MCF 10A (cell line): Measurements from ENCODE around the gene LRP10. TPM values are rescaled to one million over a fixed set of nuclear protein-coding genes. Genes with fewer than 3 reads are reported as not detected.

ENCODE experiments used
- Bru-seq: library from RNA; stranded (reverse); fragments of 400-500 nt; gene quantifications from one replicate; lab custom pipeline; 2021; lab: Mats Ljungman, UMichigan
- BruChase-seq, 2 experiments: library from RNA; stranded (reverse); fragments of 400-500 nt; gene quantifications; one replicate each; lab custom pipeline; 2021; lab: Mats Ljungman, UMichigan
- BruUV-seq: library from RNA; stranded (reverse); fragments of 400-500 nt; replicated peaks from 2 replicates; lab custom pipeline; 2021; lab: Mats Ljungman, UMichigan
- CTCF ChIA-PET: fragments of 300-600 bp; sonication (Branson Sonifier 250); formaldehyde crosslinking; extraction: SDS; loops from one replicate; lab custom pipeline; 2021; ENCODE audit warnings: antibody characterized with exemption, inconsistent platforms; lab: Yijun Ruan, JAX
- POLR2A ChIA-PET: fragments of 300-600, 350-650 bp; sonication (Branson Sonifier 250); formaldehyde crosslinking; extraction: SDS; loops from one replicate; lab custom pipeline; 2020; ENCODE audit warnings: antibody characterized with exemption, inconsistent platforms; lab: Yijun Ruan, JAX
- DNase-seq: peaks from one replicate; pipeline ENCODE4 v3.0.0-alpha.2; 2018; ENCODE audit not compliant: unreplicated experiment
- H3K27ac Mint-ChIP-seq: one replicate; pipeline ENCODE4 v1.8.0; 2022; ENCODE audit warnings: mild to moderate bottlenecking, low read depth, mixed read lengths; ENCODE audit not compliant: unreplicated experiment
- H3K27me3 Mint-ChIP-seq: one replicate; pipeline ENCODE4 v1.8.0; 2022; ENCODE audit warnings: mixed read lengths; ENCODE audit not compliant: insufficient read depth, unreplicated experiment
- H3K36me3 Mint-ChIP-seq: one replicate; pipeline ENCODE4 v1.8.0; 2022; ENCODE audit warnings: mild to moderate bottlenecking, moderate library complexity, mixed read lengths; ENCODE audit not compliant: insufficient read depth, unreplicated experiment
- H3K4me1 Mint-ChIP-seq: one replicate; pipeline ENCODE4 v1.8.0; 2022; ENCODE audit warnings: mixed read lengths; ENCODE audit not compliant: insufficient read depth, unreplicated experiment
- H3K4me3 Mint-ChIP-seq: one replicate; pipeline ENCODE4 v1.8.0; 2022; ENCODE audit warnings: mild to moderate bottlenecking, moderate library complexity, mixed read lengths; ENCODE audit not compliant: unreplicated experiment
- H3K9me3 Mint-ChIP-seq: one replicate; pipeline ENCODE4 v1.8.0; 2022; ENCODE audit warnings: mixed read lengths; ENCODE audit not compliant: unreplicated experiment
- CTCF ChIP-seq: fragments of 200-600 bp; IDR thresholded peaks from one replicate; pipeline ENCODE4 v1.8.0; 2022; ENCODE audit warnings: antibody characterized with exemption, mild to moderate bottlenecking; ENCODE audit not compliant: unreplicated experiment
- intact Hi-C: fragments of 100-400 bp; cut with micrococcal nuclease; formaldehyde crosslinking; loops from 2 replicates; pipeline ENCODE4 v1.14.1; 2022
- long read RNA-seq: library from polyadenylated mRNA; stranded (forward); transcript quantifications from one replicate; pipeline ENCODE4 v2.0.0, GENCODE V29; 2022
- total RNA-seq: library from RNA; stranded (reverse); gene quantifications from 2 replicates; pipeline ENCODE4 v1.2.3, GENCODE V29; 2022

Gene LRP10, protein sequence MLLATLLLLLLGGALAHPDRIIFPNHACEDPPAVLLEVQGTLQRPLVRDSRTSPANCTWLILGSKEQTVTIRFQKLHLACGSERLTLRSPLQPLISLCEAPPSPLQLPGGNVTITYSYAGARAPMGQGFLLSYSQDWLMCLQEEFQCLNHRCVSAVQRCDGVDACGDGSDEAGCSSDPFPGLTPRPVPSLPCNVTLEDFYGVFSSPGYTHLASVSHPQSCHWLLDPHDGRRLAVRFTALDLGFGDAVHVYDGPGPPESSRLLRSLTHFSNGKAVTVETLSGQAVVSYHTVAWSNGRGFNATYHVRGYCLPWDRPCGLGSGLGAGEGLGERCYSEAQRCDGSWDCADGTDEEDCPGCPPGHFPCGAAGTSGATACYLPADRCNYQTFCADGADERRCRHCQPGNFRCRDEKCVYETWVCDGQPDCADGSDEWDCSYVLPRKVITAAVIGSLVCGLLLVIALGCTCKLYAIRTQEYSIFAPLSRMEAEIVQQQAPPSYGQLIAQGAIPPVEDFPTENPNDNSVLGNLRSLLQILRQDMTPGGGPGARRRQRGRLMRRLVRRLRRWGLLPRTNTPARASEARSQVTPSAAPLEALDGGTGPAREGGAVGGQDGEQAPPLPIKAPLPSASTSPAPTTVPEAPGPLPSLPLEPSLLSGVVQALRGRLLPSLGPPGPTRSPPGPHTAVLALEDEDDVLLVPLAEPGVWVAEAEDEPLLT
- total RNA-seq (71.0 and 83.1 TPM in 2 replicates), Bru-seq, nascent RNA (percentile 70 among the genes with signal in this experiment), BruChase-seq, experiment 1, labeled RNA remaining after a 6-hour chase (percentile 96 among the genes with signal in this experiment), BruChase-seq, experiment 2, labeled RNA remaining after a 2-hour chase (percentile 84 among the genes with signal in this experiment)
- long read RNA-seq, full-length matches to known transcripts: 165 of 198 reads
- long read RNA-seq, partial matches to known transcripts: 9 of 198 reads
- long read RNA-seq, other reads (novel, unspliced or antisense): 24 of 198 reads

DNA sequence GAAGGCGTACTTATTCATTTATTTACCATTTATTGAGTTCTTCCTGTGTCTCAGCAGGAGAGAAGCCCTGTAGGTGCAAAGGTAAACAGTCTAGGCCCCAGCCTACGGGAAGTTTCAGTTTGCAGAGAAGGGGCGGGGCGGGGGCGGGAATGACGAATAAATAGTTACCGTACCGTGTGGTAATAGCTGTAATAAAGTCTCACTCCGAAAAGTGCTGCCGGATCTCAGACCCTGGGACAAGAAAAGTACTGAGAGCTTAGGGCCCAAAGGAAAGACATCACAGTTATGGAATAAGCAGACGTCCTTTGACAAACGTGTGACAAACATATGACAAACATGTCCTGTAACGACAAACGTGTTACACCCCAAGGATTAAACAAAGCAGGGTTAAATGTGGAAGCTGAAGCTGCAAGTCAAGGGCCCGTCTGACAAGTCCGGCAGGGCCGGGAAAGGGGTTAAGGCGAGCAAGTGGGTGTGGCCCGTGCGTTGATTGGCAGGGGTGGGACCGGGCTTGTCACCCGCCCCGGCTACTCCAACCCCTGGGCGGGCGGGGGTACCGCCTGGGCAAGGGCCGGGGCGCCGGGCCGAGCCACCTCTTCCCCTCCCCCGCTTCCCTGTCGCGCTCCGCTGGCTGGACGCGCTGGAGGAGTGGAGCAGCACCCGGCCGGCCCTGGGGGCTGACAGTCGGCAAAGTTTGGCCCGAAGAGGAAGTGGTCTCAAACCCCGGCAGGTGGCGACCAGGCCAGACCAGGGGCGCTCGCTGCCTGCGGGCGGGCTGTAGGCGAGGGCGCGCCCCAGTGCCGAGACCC is at the start of gene LRP10:
TSS of gene LRP10 (plus strand) at position 517 of the 809 bp plus-strand sequence. CDS start 564 bp downstream, outside the sequence.
- peak within 1 kb of the TSS; percentile 79 for H3K4me3 Mint-ChIP-seq
- POLR2A ChIA-PET: interaction anchor here (0.6 to 5.2 kb wide), 40 partner anchors 14 to 334 kb away, joined by 3 to 116 read pairs (median 4); partner anchors contain the start of genes ACIN1, AJUBA, C14orf119 and HAUS4
- BruUV-seq: no TSS peak
- TF ChIP-seq CTCF: no peak
- no peaks in the 10 kb centered on the region for H3K27me3 Mint-ChIP-seq
- peaks cover 20% of the 10 kb centered on the region for H3K4me1 Mint-ChIP-seq
- peak; percentile 91 for DNase-seq
- CTCF ChIA-PET: interaction anchor here (0.5 to 13.4 kb wide), 23 partner anchors 9 to 1361 kb away, joined by 3 to 154 read pairs (median 4); partner anchors contain the start of gene REM2
- H3K27ac Mint-ChIP-seq: peak within 1 kb of the TSS; percentile 99
- intact Hi-C loops: loop anchor here (1.0 to 5.0 kb wide), 5 partner anchors 16 to 111 kb away; partner anchors contain the start of genes AJUBA, MMP14 and PRMT5
- H3K36me3 Mint-ChIP-seq: peaks cover 32% of the 10 kb centered on the region
- no peaks in the 10 kb centered on the region for H3K9me3 Mint-ChIP-seq

- CTCF ChIA-PET: interaction anchor here (0.5 to 8.2 kb wide), 28 partner anchors 12 to 499 kb away, joined by 3 to 186 read pairs (median 6); partner anchors contain the start of genes MMP14 and MRPL52
- Mint-ChIP-seq H3K36me3 (no peaks in the 10 kb centered on the region), H3K4me3 (no peak overlapping the region)
Measured at GRCh38 chr14:22822016-22822570, 49.4 kb upstream of the LRP10 start.

More at GRCh38 chr14:22822016-22822570, 49.4 kb upstream of the LRP10 start:
- no TSS peak for BruUV-seq
- Mint-ChIP-seq H3K9me3 (no peaks in the 10 kb centered on the region), H3K27me3 (no peaks in the 10 kb centered on the region), H3K4me1 (peaks cover 19% of the 10 kb centered on the region), H3K27ac (no peak overlapping the region)
- no peak for DNase-seq
- POLR2A ChIA-PET: interaction anchor here (0.6 to 4.9 kb wide), 5 partner anchors 17 to 381 kb away, joined by 3 to 69 read pairs (median 4); no protein-coding TSS in a partner anchor
- intact Hi-C loops: loop anchor here (1.0 to 10.0 kb wide), 6 partner anchors 45 to 235 kb away; partner anchors contain the start of genes AJUBA and CDH24
- TF ChIP-seq CTCF: no peak
